Cardiac septum (tissue), 1 donor: ENCODE results near the gene PRSS48. TPM values are rescaled to one million over a fixed set of nuclear protein-coding genes. Genes with fewer than 3 reads are reported as not detected.
"Not testable (repeated sequence)": the region's sequence is repeated elsewhere in the genome, so short reads cannot be mapped to it uniquely, and the experiment has no call there.

Experiments
- DNase-seq: peaks from one replicate; pipeline ENCODE4 v3.0.0-alpha.2; 2020; ENCODE audit warnings: low spot score
- intact Hi-C: fragments of 100-400 bp; cut with DNase I; formaldehyde crosslinking; loops from one replicate; pipeline ENCODE4 v1.14.0; 2022
- total RNA-seq: library from RNA; stranded (reverse); fragmentation: NEBNext Ultra II Directional; extraction: Animal tissue kit (Norgen Biotek cat#: 25700); gene quantifications from one replicate; pipeline ENCODE4 v1.2.1, GENCODE V29; 2021
- donor health status: DM: no; HTN: no; CAD: no.

The PRSS48 gene
- total RNA-seq, 1 donor from 2014 or later, result not detected

DNA sequence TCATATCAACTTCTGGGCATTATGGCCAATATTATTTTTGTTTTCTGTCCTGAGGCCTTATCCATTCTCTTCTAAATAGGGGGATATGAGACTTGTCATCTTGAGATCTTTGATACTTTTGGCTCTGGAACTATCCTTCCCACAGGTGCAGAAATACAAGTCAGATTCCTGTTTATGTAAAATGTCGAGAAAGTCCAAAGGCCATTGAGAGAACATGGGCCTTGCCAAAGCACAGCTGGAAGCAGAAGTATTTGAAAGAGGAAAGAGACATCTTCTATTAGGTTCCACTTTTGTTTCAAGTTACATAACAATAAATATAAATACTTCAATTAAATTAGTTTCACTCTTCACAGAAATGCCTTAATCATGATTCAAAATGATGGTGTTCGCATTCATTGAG lies 20.8 kb upstream of the PRSS48 start:
- DNase-seq, result no peak
- intact Hi-C loops, result no loop called here

DNA sequence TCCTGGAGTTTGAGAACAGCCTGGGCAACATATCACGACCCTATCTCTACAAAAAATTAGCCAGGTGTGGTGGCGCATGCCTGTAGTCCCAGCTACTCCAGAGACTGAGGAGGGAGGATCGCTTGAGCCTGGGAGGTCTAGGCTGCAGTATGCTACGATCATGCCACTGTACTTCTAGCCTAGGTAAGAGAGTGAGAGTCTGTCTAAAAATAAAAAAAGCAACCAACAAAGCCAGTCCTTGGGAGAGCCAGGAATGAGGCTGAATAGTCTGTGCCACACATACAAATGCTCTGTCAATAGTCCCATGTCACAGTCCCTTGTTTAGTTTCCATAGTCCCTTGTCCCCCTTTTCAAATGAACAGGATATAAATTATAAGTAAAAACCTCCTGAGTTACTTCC lies 19.3 kb upstream of the PRSS48 start:
- intact Hi-C loops, result no loop called here
- DNase-seq, result no peak

DNA sequence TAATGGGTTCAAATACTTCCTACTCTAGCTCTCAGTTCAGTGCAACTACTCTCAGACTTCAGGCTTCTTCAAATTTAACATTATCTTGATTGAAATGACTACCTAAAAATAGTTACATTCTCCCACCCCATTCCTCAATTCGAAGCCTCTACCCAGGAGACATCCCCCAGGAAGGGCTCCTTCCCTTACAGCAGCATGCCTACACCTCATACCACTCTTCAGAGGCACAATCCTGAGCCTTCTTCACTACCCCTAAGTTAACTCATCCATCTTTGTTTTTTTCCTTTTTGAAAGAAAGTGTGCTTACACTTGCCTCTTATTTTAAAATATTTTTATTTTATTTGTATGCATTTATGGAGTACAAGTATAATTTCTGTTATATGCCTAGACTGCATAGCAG lies 17.2 kb upstream of the PRSS48 start:
- intact Hi-C loops, result no loop called here
- DNase-seq, result no peak

- no peak for DNase-seq
These were observed 16.4 kb upstream of the PRSS48 start for GRCh38 chr4:151260526-151260925.

GRCh38 chr4:151263455-151263854 lies 13.5 kb upstream of the PRSS48 start:
- intact Hi-C loops, result no loop called here

More at GRCh38 chr4:151260526-151260925, 16.4 kb upstream of the PRSS48 start:
- intact Hi-C loops, result no loop called here

DNA sequence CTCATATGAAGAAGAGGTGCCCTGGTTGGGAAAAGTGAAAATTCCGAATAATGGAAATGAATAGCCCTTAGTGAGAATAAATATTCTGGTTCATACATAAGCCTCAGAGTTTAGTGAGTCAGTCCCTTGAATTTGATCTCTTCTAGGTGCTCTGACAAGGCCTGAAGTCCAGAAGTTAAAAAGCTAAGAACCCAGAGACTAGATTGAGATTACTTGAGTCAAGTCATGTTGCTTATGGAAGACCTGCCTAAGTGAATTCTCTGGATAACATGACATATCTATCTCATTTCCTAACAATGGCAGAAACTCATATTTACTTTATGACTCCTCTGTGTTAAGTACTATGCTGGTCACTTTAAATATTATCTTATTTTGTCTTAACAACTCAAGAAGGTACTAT lies 10.5 kb upstream of the PRSS48 start:
- DNase-seq, result no peak
- intact Hi-C loops, result no loop called here

More at GRCh38 chr4:151263455-151263854, 13.5 kb upstream of the PRSS48 start:
- no peak for DNase-seq

DNA sequence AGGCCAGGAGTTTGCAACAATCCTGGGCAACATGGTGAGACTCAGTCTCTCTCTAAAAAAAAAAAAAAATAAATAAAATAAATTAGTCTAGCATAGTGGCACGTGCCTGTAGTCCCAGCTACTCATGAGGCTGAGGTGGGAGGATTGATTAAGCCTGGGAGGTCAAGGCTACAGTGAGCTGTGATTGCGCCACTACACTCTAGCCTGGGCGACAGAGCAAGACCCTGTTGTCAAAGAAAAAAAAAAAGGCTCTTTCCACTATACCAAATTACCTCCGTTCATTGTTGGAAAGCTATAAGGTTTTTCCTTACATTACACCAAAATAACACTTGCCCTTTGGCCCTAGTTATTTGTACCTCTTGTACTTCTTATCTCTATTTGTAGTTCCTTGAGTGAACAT lies 9.9 kb upstream of the PRSS48 start:
- no peak for DNase-seq
- intact Hi-C loops, result no loop called here

DNA sequence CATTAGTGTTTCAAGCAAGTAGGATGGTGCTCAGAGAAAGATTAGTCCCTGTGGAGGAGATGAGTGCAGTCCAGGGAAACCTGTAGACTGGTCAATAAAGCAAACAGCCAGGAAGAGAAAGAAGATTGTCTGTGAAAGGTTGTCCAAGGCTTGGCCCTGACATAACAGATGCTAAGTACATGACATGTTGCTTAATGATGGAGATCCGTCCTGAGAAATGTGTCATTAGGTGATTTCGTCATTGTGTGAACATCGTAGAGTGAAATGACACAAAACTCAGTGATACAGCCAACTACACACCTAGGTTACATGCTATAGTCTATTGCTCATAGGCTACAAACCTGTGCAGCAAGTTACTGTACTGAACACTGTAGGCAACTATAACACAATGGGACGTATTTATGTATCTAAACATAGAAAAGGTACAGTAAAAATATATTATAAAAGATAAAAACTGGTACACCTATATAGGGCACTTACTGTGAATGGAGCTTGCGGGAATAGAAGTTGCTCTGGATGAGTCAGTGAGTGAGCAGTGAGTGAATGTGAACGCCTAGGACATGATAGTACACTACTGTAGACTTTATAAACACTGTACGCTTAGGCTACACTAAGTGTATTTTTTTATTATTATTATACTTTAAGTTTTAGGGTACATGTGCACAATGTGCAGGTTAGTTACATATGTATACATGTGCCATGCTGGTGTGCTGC lies 9.0 kb upstream of the PRSS48 start:
- intact Hi-C loops, result no loop called here
- no peak for DNase-seq

- intact Hi-C loops, DNase-seq: not testable (repeated sequence)
These were observed 8.1 kb upstream of the PRSS48 start for GRCh38 chr4:151268905-151269304.

DNA sequence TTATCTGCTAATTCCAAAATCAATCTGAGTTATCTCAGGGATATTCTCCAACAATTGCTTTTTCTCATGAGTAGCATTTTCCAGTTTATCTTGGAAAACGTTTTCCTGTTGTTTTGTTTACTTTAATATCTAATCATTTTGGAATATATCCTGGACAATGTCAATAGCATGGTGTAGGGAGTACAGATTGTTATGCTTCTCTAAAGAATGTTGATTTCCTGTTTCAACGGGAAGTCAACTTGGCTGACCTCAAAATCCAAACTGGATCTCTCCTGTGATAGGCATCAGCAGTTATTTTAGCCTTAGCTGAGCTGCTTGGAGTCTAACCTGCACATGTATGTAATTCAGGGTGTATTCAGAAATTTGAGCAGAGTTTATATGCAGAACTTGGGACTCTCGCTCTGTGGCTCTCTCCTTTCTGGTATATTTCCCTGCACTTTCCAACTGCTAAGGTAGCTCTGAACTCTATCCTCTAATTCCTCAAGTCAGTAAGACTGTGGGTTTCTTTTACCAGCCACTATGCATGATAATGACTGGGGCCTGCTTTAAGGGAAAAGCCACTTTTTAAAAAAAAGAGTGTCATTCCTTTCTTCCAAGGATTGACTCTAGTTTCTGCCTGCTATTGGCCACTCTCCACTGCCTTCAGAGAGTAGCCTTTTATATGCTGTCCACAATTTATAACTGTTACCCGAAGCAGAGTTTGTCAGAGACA lies 7.7 kb downstream of the PRSS48 start:
- DNase-seq, result no peak

DNA sequence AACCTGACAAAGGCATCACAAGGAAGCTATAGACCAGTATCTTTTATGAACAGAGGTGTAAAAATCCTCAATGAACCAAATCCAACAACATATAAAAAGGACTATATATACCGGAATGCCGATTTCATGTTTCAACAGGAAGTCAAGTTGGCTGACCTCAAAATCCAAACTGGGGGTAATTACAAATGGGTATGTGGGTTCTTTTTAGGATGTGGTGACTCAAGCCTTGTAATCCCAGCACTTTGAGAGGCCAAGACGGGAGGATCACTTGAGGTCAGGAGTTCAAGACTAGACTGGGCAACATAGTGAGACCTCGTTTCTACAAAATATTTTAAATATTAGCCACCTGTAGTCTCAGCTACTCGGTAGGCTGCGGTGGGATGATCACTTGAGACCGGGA lies 10.4 kb downstream of the PRSS48 start:
- intact Hi-C loops, result no loop called here
- no peak for DNase-seq

More for the DNA sequence above, 7.7 kb downstream of the PRSS48 start:
- intact Hi-C loops, result no loop called here

DNA sequence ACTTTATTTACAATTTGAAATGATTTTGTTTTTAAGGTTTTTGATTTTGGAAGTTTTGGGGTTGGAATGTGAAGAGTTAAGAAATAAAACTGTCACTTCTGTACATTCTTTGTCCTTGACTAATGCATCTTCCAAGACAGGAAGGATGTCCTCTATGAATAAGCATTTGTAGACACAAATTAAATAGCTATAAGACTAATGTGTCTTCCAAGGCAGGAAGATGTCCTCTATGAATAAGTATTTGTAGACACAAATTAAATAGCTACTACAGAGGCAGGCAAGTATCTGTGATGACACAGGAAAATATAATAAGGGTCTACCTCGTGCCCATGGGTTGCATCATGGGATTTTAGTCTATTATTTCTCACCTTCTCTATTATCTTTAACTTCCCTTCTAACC lies 14.5 kb downstream of the PRSS48 start:
- DNase-seq, result no peak
- intact Hi-C loops, result no loop called here

DNA sequence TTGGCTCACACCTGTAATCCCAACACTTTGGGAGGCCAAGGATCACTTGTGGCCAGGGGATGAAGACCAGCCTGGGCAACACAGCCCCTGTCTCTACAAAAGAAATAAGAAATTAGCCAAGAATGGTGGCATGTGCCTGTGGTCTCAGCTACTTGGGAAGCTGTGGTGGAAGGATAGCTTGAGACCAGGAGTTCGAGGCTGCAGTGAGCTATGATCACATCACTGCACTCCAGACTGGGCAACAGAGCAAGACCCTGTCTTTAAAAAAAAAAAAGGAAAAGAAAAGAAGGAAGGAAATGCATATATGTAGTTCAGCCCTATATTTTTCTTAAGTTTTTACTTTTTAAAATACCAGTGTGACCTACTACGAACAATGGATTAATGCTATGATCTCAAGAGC lies 15.1 kb downstream of the PRSS48 start:
- intact Hi-C loops, result no loop called here
- DNase-seq, result no peak

DNA sequence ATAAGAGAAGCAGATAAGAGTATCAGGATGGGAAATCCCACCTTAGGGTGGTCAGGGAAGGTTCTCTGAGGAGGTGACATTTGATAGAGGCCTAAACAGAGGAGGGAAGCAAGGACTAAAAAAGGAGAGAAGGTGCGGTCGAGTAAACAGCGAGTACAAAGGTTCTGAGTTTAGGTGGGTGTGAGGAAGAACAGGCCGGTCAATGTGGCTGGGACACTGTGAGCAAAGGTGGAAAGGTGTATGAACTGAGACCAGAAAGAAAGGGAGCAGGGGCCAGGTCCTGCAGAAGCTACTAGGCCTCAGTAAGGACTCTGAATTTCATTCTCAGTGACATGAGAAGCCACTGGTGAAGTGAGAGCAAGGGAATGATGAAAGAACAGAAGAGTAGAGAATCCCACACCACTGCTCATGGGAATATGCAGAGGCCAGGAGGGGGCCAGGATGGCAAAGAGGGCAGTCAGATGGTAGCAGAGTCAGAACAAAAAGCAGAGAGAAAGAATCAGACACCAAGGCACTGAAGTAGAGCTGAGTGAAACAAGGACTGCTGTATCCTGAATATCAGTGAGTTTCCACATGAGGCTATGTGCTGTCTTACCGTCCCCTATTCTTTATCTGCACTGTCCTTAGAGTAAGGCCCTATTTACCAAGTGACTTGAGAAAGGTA lies 18.0 kb downstream of the PRSS48 start:
- no peak for DNase-seq
- intact Hi-C loops, result loop anchor here (2.0 kb wide), 1 partner anchor 22 kb away; no protein-coding TSS in a partner anchor

DNA sequence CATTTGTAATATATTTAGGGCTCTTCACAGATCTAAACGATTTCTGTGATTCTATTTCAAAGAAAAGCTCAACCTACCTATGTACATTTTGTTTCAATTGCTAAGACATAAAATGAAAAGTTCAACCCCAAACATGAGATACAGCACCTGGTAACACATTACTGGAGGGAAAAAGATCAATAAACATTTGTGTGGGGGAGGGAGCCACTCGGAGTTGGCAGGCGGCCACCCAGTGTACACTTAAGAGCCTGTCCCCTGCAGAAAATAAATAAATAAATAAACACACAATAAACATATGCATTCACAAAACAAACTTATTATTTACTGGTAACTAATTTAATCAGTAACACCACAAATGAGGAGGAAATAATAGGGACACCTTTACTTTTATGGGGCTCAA lies 19.3 kb downstream of the PRSS48 start:
- no peak for DNase-seq
- intact Hi-C loops, result no loop called here

DNA sequence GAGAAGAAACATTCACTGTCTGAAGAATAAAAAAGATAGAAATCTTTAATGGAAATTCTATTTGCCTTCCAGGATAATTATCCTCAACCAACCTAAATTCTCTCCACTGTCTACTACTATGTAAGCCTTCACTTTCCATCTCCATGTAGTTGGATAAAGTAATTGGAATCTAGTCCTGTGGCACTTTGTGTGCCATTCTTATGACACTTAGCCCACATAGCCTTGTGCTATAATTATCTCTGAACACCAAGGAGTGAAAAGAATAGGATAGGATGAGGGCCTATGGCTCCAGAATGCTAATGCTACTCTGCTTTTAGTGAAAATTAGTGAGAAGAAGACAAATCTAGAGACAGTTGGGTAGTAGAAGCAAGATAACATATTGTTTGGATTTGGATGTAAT lies 20.2 kb downstream of the PRSS48 start:
- intact Hi-C loops, result no loop called here
- no peak for DNase-seq

GRCh38 chr4:151302432-151302831 lies 25.5 kb downstream of the PRSS48 start:
- DNase-seq, result no peak
- intact Hi-C loops, result no loop called here

DNA sequence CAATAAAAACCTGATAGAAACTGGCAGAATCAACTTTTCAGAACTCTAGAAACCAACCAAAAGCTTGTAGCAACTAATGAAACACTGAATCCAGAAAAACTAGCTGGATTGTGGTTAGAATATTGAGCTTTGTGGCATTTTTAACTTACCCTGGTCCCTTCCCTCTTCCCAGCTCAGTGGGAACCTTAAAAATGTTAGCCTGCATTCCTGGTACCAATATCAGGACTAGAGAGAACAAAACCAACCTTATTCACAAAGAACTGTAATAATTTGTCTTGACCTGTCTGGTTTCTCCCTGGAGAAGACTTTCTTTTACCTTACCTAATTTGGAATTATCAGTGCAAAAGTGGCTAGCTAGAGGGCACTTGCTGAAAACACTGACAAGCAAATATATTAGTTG lies 27.3 kb downstream of the PRSS48 start:
- no peak for DNase-seq
- intact Hi-C loops, result no loop called here

DNA sequence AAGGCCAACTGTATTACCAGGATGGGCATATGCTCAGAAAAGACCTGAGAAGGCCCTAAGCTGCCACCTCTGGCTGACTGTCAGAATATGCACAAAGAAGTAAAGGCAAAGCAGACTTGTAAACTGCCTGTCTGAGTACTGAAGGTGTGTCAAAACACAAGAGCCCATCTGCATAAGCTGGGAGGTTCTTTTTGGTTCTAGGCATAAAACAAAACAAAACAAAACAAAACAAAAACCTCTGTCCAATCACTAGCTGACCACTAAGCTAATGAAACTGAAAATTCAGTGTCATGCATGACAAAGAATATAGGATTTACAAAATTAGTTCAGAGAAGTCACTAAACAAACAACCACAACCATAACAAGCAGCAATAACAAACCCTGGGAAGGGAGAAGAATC lies 27.8 kb downstream of the PRSS48 start:
- DNase-seq, result no peak
- intact Hi-C loops, result no loop called here

- intact Hi-C loops, result no loop called here
- no peak for DNase-seq
These were observed 33.3 kb downstream of the PRSS48 start for GRCh38 chr4:151310124-151310728.
